Peyer's patch (tissue), 4 donors: ENCODE results near the gene PDZD2. TPM values are rescaled to one million over a fixed set of nuclear protein-coding genes. Genes with fewer than 3 reads are reported as not detected.

Experiments used
- DNase-seq, 3 donors: peaks; one replicate each; pipeline ENCODE4 v3.0.0-alpha.2; 2017 to 2019
- H3K27ac ChIP-seq, 4 donors: fragments of 200-600 bp; sonication (generic); one replicate each; pipeline ENCODE4 v1.5.1; 2016 to 2019
- H3K27me3 ChIP-seq, 2 donors: fragments of 200-600 bp; sonication (generic); one replicate each; pipeline ENCODE4 v1.5.1; 2019
- H3K36me3 ChIP-seq, 3 donors: fragments of 200-600 bp; sonication (generic); one replicate each; pipeline ENCODE4 v1.5.1; 2016 to 2019
- H3K4me1 ChIP-seq, 4 donors: fragments of 200-600 bp; sonication (generic); one replicate each; pipeline ENCODE4 v1.5.1; 2016 to 2019
- H3K4me3 ChIP-seq, 4 donors: fragments of 200-600 bp; sonication (generic); 1 replicate in 3 of 4; 2 replicates in 1 of 4; pipeline ENCODE4 v1.5.1; 2016 to 2019; ENCODE audit warnings: mild to moderate bottlenecking in 1 of 4
- H3K9me3 ChIP-seq, 4 donors: fragments of 200-600 bp; sonication (generic); one replicate each; pipeline ENCODE4 v1.5.1; 2016 to 2019; ENCODE audit warnings: mild to moderate bottlenecking in 1 of 4
- CTCF ChIP-seq, 6 experiments: fragments of 450-650 bp in 4 of 6; fragments of 200-600 bp in 2 of 6; sonication (generic) in 1 of 6; IDR thresholded peaks; one replicate each; pipeline ENCODE4 v1.5.1; 2017 to 2019; ENCODE audit warnings: antibody characterized with exemption in 6 of 6, mild to moderate bottlenecking in 3 of 6, moderate library complexity in 1 of 6
- POLR2A ChIP-seq, 2 donors: fragments of 450-650 bp; IDR thresholded peaks; one replicate each; pipeline ENCODE4 v1.5.1; 2017; ENCODE audit warnings: antibody characterized with exemption in 2 of 2, mild to moderate bottlenecking in 2 of 2, moderate library complexity in 2 of 2
- total RNA-seq, 4 donors: library from RNA; depleted of rRNA; stranded (reverse); fragments of >200 nt; gene quantifications; one replicate each; pipeline ENCODE4 v1.1.0, GENCODE V29; 2016

The PDZD2 gene
- total RNA-seq, 4 donors from 2014 or later = 0.53 to 7.4 (median 3.0) TPM

- Histone ChIP-seq H3K9me3 (no peaks in the 10 kb centered on the region), H3K27me3 (no peaks in the 10 kb centered on the region), H3K36me3 (no peaks in the 10 kb centered on the region), H3K4me3 (no peak overlapping the region), H3K27ac (no peak overlapping the region), H3K4me1 (no peaks in the 10 kb centered on the region)
- TF ChIP-seq CTCF (IDR thresholded peaks at IDR 0.05) = no peak
- no peak for TF ChIP-seq POLR2A (IDR thresholded peaks at IDR 0.05)
- DNase-seq = no peak
Measured at GRCh38 chr5:31748458-31749172, 109.7 kb downstream of the PDZD2 start.

- H3K27me3 ChIP-seq = no peaks in the 10 kb centered on the region
- H3K36me3 ChIP-seq = no peaks in the 10 kb centered on the region
- no peak overlapping the region for H3K27ac ChIP-seq
- no peaks in the 10 kb centered on the region for H3K9me3 ChIP-seq
- TF ChIP-seq CTCF (IDR thresholded peaks at IDR 0.05) (no peak), POLR2A (IDR thresholded peaks at IDR 0.05) (no peak)
- no peaks in the 10 kb centered on the region for H3K4me1 ChIP-seq
- no peak overlapping the region for H3K4me3 ChIP-seq
- DNase-seq = no peak
Measured at GRCh38 chr5:31750215-31750614, 111.3 kb downstream of the PDZD2 start.

GRCh38 chr5:31751610-31752009, 112.7 kb downstream of the PDZD2 start:
- Histone ChIP-seq H3K36me3 (no peaks in the 10 kb centered on the region), H3K27me3 (no peaks in the 10 kb centered on the region), H3K9me3 (no peaks in the 10 kb centered on the region), H3K27ac (no peak overlapping the region), H3K4me3 (no peak overlapping the region), H3K4me1 (no peaks in the 10 kb centered on the region)
- TF ChIP-seq CTCF (IDR thresholded peaks at IDR 0.05) (no peak), POLR2A (IDR thresholded peaks at IDR 0.05) (no peak)
- no peak for DNase-seq

GRCh38 chr5:31753700-31754357, 114.9 kb downstream of the PDZD2 start:
- DNase-seq = no peak
- H3K4me1 ChIP-seq = no peaks in the 10 kb centered on the region

GRCh38 chr5:31754358-31754704, 115.4 kb downstream of the PDZD2 start:
- H3K4me1 ChIP-seq = no peaks in the 10 kb centered on the region
- no peaks in the 10 kb centered on the region for H3K9me3 ChIP-seq
- H3K36me3 ChIP-seq = no peaks in the 10 kb centered on the region
- TF ChIP-seq CTCF (IDR thresholded peaks at IDR 0.05) = no peak
- TF ChIP-seq POLR2A (IDR thresholded peaks at IDR 0.05) = no peak
- no peak overlapping the region for H3K27ac ChIP-seq
- no peak for DNase-seq
- H3K4me3 ChIP-seq = no peak overlapping the region
- no peaks in the 10 kb centered on the region for H3K27me3 ChIP-seq

More at GRCh38 chr5:31753700-31754357, 114.9 kb downstream of the PDZD2 start:
- no peak for TF ChIP-seq CTCF (IDR thresholded peaks at IDR 0.05)
- TF ChIP-seq POLR2A (IDR thresholded peaks at IDR 0.05) = no peak
- Histone ChIP-seq H3K9me3 (no peaks in the 10 kb centered on the region), H3K36me3 (no peaks in the 10 kb centered on the region), H3K27ac (no peak overlapping the region), H3K27me3 (no peaks in the 10 kb centered on the region), H3K4me3 (no peak overlapping the region)
